GM19023 (cell line): Measurements from ENCODE around the gene OR4D1.

ENCODE experiments used
- ATAC-seq: cut with Tn5 transposase; IDR thresholded peaks from one replicate; pipeline ENCODE4 v1.9.1; 2021; ENCODE audit warnings: mild to moderate bottlenecking, moderate library complexity; ENCODE audit not compliant: unreplicated experiment

OR4D1 gene

GRCh38 chr17:58191241-58191896 lies 43.2 kb downstream of the OR4D1 start:
- no peak for ATAC-seq

- ATAC-seq, result no peak
These were observed 44.4 kb downstream of the OR4D1 start, which contains the start of gene EPX for GRCh38 chr17:58192612-58193011. EPX (plus strand) TSS chr17:58192726; CDS start chr17:58192847, 121 bp downstream.

- ATAC-seq, result no peak
These were observed 45.6 kb downstream of the OR4D1 start for GRCh38 chr17:58193641-58194255.

GRCh38 chr17:58195518-58196123 lies 47.4 kb downstream of the OR4D1 start:
- no peak for ATAC-seq

- no peak for ATAC-seq
These were observed 48.4 kb downstream of the OR4D1 start for GRCh38 chr17:58196610-58197009.

- no peak for ATAC-seq
These were observed 51.9 kb downstream of the OR4D1 start for GRCh38 chr17:58200024-58200633.

- ATAC-seq, result no peak
These were observed 54.7 kb downstream of the OR4D1 start for GRCh38 chr17:58202859-58203258.

GRCh38 chr17:58204796-58205195 lies 56.6 kb downstream of the OR4D1 start:
- ATAC-seq, result no peak

GRCh38 chr17:58205936-58206335 lies 57.8 kb downstream of the OR4D1 start:
- ATAC-seq, result no peak

- no peak for ATAC-seq
These were observed 59.3 kb downstream of the OR4D1 start for GRCh38 chr17:58207451-58207850.

- no peak for ATAC-seq
These were observed 60.2 kb downstream of the OR4D1 start for GRCh38 chr17:58208344-58208743.
